ENCODE measurements around the gene IFITM1.
"Not testable (repeated sequence)": the region's sequence is repeated elsewhere in the genome, so short reads cannot be mapped to it uniquely, and the experiment has no call there.

The IFITM1 gene

DNA sequence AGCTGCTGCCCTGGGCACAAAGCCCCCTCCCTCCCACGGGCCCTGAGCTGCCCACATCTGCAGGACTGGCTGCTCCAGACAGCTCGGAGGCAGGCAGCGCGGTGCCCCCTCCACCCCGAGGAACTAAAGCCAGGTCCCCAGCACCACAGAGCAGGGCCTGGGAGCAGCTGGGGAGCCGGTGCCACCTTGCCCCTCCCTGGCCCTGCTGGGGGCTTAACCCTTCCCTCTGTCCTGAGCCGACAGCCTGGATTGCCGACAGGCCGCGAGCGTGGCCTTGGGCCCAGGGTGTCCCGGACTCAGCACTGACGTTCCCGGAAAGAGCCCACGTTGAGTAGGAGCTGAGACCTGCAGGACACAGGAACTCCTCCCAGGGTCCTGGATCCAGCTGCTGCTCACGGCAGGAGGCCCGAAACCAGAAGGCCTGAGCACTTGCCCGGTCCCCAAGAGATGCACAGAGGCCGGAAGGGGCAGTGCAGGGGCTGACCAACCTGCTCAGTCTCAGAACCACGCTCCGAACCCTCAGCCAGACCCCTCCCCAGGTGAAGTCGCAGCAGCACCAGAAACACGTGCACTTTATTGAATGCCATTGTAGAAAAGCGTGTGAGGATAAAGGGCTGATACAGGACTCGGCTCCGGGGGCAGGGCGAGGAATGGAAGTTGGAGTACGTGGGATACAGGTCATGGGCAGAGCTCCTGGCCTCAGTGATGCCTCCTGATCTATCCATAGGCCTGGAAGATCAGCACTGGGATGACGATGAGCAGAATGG is 5.5 kb downstream of the IFITM1 start:
- peak overlapping the region; percentile 73 for H3K4me3 ChIP-seq (ENCODE audit: low read length)
- DNase-seq (ENCODE audit: low read depth), result not testable (repeated sequence)

DNA sequence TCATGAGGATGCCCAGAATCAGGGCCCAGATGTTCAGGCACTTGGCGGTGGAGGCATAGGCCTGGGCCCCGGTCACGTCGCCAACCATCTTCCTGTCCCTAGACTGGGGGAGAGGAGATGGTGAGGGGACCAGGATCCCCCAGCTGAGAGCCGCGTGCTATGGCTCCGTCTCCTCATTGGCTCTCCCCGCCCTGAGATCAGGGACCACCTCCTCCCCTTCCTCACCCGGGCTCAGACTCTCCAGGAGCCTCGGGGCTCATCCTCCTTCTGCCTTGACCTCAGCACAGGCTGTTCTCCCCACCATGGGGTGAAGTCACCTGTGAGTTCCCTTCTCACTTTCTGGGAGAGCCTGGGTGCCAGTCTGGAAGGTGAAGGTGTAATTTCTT is 6.0 kb downstream of the IFITM1 start:
- peak overlapping the region; percentile 73 for H3K4me3 ChIP-seq (ENCODE audit: low read length)
- DNase-seq (ENCODE audit: low read depth), result not testable (repeated sequence)

DNA sequence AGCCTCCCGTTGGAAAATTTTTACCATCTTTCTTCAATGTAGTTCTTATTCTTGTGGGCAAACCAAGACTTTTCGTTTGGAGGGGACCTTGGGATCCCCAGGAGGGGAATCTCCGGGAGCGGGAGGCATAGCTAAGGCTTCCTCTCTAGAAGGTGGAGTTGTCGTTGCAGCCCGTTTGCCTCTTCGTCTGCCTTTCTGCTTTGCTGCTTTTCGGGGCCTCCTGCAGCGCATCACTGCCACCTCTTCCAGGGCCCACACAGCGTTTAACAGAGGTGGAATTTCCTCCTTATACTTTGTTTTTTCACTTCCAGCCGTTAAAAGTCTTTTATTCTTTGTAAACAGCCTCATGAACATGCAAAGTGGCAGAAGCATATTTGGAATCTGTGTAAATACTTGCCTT is 10.3 kb downstream of the IFITM1 start:
- H3K4me3 ChIP-seq (ENCODE audit: low read length), result no peak overlapping the region
- TF ChIP-seq, protein P1, sequence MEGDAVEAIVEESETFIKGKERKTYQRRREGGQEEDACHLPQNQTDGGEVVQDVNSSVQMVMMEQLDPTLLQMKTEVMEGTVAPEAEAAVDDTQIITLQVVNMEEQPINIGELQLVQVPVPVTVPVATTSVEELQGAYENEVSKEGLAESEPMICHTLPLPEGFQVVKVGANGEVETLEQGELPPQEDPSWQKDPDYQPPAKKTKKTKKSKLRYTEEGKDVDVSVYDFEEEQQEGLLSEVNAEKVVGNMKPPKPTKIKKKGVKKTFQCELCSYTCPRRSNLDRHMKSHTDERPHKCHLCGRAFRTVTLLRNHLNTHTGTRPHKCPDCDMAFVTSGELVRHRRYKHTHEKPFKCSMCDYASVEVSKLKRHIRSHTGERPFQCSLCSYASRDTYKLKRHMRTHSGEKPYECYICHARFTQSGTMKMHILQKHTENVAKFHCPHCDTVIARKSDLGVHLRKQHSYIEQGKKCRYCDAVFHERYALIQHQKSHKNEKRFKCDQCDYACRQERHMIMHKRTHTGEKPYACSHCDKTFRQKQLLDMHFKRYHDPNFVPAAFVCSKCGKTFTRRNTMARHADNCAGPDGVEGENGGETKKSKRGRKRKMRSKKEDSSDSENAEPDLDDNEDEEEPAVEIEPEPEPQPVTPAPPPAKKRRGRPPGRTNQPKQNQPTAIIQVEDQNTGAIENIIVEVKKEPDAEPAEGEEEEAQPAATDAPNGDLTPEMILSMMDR (IDR thresholded peaks at IDR 0.05; ENCODE audit: insufficient read depth, low read depth, low read length, missing control alignments), result no peak
- no peak for DNase-seq (ENCODE audit: low read depth)

DNA sequence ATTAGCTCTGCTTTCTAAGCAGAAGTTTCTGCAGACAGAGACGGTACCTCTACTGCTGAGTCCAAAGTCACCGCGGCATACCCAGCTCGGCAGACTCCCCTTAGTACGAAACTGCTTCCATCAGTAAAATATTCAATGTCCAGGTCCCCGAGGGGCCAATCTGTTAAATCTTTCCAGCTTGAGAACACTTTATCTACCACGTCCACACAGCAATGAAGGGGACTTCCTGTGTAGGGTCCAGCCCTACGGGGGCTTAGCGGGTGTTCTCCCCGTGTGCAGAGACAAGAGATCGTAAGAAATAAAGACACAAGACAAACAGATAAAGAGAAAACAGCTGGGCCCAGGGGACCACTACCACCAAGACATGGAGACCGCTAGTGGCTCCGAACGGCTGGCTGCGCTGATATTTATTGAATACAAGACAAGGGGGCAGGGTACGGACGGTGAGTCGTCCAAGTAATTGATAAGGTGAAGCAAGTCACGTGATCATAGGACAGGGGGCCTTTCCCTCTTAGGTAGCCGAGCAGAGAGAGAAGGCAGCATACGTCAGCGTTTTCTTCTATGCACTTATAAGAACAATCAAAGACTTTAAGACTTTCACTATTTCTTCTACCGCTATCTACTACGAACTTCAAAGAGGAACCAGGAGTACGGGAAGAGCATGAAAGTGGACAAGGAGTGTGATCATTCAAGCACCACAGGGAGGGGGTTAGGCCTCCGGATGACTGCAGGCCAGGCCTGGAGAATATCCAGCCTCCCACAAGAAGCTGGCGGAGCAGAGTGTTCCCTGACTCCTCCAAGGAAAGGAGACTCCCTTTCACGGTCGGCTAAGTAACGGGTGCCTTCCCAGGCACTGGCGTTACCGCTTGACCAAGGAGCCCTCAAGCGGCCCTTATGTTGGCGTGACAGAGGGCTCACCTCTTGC is 11.0 kb downstream of the IFITM1 start:
- not testable (repeated sequence) for H3K4me3 ChIP-seq (ENCODE audit: low read length); DNase-seq (ENCODE audit: low read depth)

DNA sequence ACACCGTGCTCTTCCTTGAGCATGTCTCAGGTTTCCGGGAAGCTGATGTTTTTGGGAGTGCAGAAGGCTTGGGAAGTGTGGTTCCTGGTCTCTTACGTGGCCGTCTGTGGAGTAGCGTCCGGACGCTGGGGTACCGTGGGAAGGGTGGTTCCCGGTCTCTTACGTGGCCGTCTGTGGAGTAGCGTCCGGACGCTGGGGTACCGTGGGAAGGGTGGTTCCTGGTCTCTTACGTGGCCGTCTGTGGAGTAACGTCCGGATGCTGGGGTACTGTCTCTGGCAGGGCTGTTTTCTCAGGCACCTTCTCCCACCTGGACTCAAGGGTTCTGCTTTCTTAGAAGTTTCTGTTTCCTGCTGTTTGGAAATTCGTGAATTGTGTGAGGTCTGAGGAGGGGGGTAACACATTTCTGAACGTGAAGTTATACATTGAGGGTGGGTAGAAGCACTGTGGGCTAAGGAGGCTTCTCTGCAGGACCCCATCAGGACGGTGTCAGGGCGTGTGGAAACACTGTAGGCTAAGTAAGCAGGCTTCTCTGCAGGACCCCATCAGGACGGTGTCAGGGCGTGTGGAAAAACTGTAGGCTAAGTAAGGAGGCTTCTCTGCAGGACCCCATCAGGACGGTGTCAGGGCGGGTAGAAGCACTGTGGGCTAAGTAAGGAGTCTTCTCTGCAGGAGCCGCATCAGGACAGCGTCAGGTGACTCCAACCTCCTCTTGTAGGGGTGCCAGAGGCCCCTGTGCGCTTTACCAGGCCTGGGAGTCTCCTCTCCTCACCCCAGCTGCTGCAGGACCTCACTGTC is 12.2 kb downstream of the IFITM1 start:
- no peak for DNase-seq (ENCODE audit: low read depth)
- TF ChIP-seq, protein P1 (IDR thresholded peaks at IDR 0.05; ENCODE audit: insufficient read depth, low read depth, low read length, missing control alignments), result no peak

DNA sequence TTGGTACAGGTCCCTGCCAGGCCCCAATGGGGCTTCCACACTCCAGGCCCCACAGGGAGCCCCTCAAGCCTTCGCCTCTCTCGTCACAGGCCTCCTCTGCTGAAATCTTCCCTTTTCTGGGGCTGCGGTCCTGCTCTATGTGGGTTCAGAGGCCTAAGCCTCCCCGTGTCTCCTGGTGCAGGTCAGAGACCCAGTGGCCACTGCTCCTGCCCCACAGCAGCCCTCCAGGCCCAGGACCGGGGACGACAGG is 12.7 kb downstream of the IFITM1 start:
- no peak overlapping the region for H3K4me3 ChIP-seq (ENCODE audit: low read length)
- DNase-seq (ENCODE audit: low read depth), result no peak
- TF ChIP-seq, protein P1 (IDR thresholded peaks at IDR 0.05; ENCODE audit: insufficient read depth, low read depth, low read length, missing control alignments), result no peak

More for the DNA sequence above, 12.2 kb downstream of the IFITM1 start:
- no peak overlapping the region for H3K4me3 ChIP-seq (ENCODE audit: low read length)

DNA sequence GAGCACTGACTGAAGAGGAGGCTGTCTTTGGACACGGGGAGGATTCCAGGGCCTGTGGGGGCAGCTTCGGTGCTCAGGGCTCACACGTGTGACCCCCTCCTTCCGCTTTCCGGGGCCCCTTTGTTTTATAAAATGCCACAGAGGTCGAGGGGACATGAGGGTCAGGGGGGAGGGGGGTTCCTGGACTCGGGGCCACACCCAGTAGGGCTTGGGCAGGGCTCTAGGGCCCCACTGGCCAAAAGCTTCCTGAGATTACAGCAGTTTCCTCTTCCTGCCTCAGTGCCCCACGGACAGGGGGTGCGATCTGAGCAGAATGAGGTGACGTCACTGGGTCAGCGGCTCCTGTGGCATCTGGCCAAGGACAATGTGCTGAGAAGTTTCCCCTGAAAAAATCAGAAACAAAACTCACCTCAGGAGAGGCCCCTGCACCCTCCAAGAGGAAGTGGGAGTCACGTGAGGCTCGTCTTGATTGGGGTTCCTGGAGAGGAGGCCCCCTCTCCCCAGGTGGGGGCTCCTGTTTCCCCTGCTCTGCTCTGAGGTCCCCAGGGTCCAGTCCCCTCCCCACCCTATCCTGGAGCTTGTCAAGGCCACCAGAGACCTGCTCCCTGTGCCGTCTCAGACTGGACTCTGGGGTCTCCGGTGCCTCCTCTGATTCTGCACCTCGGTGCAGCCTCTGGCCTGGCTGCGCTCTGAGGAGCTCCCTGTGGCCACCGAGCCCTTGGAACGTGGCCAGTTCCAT is 13.2 kb downstream of the IFITM1 start:
- TF ChIP-seq, protein P1 (IDR thresholded peaks at IDR 0.05; ENCODE audit: insufficient read depth, low read depth, low read length, missing control alignments), result no peak
- DNase-seq (ENCODE audit: low read depth), result no peak
- H3K4me3 ChIP-seq (ENCODE audit: low read length), result no peak overlapping the region

DNA sequence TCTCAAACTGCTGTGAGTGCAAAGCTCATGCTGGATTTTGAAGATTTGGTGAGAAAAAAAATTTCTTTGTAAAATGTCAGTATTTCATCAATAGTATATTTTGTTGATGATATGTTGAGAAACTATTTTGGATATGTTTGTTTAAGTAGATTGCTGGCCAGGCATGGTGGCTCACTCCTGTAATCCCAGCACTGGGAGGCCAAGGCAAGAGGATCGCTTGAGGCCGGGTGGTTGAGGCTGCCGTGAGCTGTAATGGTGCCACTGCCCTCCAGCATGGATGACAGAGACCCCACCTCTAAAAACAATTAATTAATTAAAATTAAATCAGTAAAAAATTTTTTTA is 13.7 kb downstream of the IFITM1 start:
- DNase-seq (ENCODE audit: low read depth), result no peak
- TF ChIP-seq, protein P1 (IDR thresholded peaks at IDR 0.05; ENCODE audit: insufficient read depth, low read depth, low read length, missing control alignments), result no peak

More for the DNA sequence above, 13.7 kb downstream of the IFITM1 start:
- H3K4me3 ChIP-seq (ENCODE audit: low read length), result no peak overlapping the region

Data from epithelial cell of esophagus (primary cell).